ENCODE results near the gene IAH1.

The IAH1 gene

GRCh38 chr2:9474361-9475057 is at the start of gene IAH1:
TSS of gene IAH1 (plus strand) at chr2:9474551. CDS start at chr2:9474567, 16 bp downstream.
- peak; percentile 66 for DNase-seq (ENCODE audit: low read depth)

GRCh38 chr2:9428965-9429577 is 45.3 kb upstream of the IAH1 start:
- DNase-seq (ENCODE audit: low read depth), result no peak

- no peak for DNase-seq (ENCODE audit: low read depth)
These were observed 43.7 kb upstream of the IAH1 start for GRCh38 chr2:9430316-9431293.

GRCh38 chr2:9434489-9434888 is 39.9 kb upstream of the IAH1 start:
- no peak for DNase-seq (ENCODE audit: low read depth)

GRCh38 chr2:9439536-9439935 is 34.8 kb upstream of the IAH1 start:
- no peak for DNase-seq (ENCODE audit: low read depth)

GRCh38 chr2:9440058-9440727 is 34.2 kb upstream of the IAH1 start:
- DNase-seq (ENCODE audit: low read depth), result no peak

- DNase-seq (ENCODE audit: low read depth), result no peak
These were observed 32.8 kb upstream of the IAH1 start for GRCh38 chr2:9441556-9441955.

GRCh38 chr2:9443526-9443925 is 30.8 kb upstream of the IAH1 start:
- no peak for DNase-seq (ENCODE audit: low read depth)

GRCh38 chr2:9445089-9445488 is 29.3 kb upstream of the IAH1 start:
- DNase-seq (ENCODE audit: low read depth), result no peak

- DNase-seq (ENCODE audit: low read depth), result no peak
These were observed 23.1 kb upstream of the IAH1 start for GRCh38 chr2:9451231-9451630.

- DNase-seq (ENCODE audit: low read depth), result no peak
These were observed 13.8 kb upstream of the IAH1 start for GRCh38 chr2:9460441-9461017.

- no peak for DNase-seq (ENCODE audit: low read depth)
These were observed 13.3 kb upstream of the IAH1 start for GRCh38 chr2:9461079-9461478.

- DNase-seq (ENCODE audit: low read depth), result no peak
These were observed 12.0 kb upstream of the IAH1 start for GRCh38 chr2:9462313-9462712.

- no peak for DNase-seq (ENCODE audit: low read depth)
These were observed 11.3 kb upstream of the IAH1 start for GRCh38 chr2:9462886-9463697.

GRCh38 chr2:9463698-9464034 is 10.7 kb upstream of the IAH1 start:
- peak; percentile 11 for DNase-seq (ENCODE audit: low read depth)

GRCh38 chr2:9465170-9465569 is 9.2 kb upstream of the IAH1 start:
- DNase-seq (ENCODE audit: low read depth), result no peak

GRCh38 chr2:9466147-9466683 is 8.1 kb upstream of the IAH1 start:
- no peak for DNase-seq (ENCODE audit: low read depth)

GRCh38 chr2:9467687-9468086 is 6.7 kb upstream of the IAH1 start:
- no peak for DNase-seq (ENCODE audit: low read depth)

- DNase-seq (ENCODE audit: low read depth), result no peak
These were observed 3.1 kb upstream of the IAH1 start for GRCh38 chr2:9471206-9471605.

- no peak for DNase-seq (ENCODE audit: low read depth)
These were observed 1.8 kb upstream of the IAH1 start for GRCh38 chr2:9472511-9472910.
